ENCODE measurements around the gene SLC9A2. TPM values are rescaled to one million over a fixed set of nuclear protein-coding genes. Genes with fewer than 3 reads are reported as not detected.

The SLC9A2 gene
- total RNA-seq, 1 donor from 2014 or later, result not detected

- TF ChIP-seq CTCF (IDR thresholded peaks at IDR 0.05; ENCODE audit: partially characterized antibody, unreplicated experiment), result no peak
- Mint-ChIP-seq H3K27me3 (ENCODE audit: unreplicated experiment) (peaks cover 1% of the 10 kb centered on the region), H3K4me3 (ENCODE audit: unreplicated experiment) (no peak overlapping the region), H3K9me3 (ENCODE audit: unreplicated experiment) (peaks cover 2% of the 10 kb centered on the region), H3K27ac (ENCODE audit: unreplicated experiment) (no peak overlapping the region), H3K4me1 (ENCODE audit: low read depth, unreplicated experiment) (no peaks in the 10 kb centered on the region), H3K36me3 (ENCODE audit: unreplicated experiment) (no peaks in the 10 kb centered on the region)
- DNase-seq, result no peak
These were observed 33.4 kb upstream of the SLC9A2 start for GRCh38 chr2:102585847-102586404.

- Mint-ChIP-seq H3K36me3 (ENCODE audit: unreplicated experiment) (no peaks in the 10 kb centered on the region), H3K27me3 (ENCODE audit: unreplicated experiment) (peaks cover 1% of the 10 kb centered on the region), H3K9me3 (ENCODE audit: unreplicated experiment) (no peaks in the 10 kb centered on the region), H3K4me1 (ENCODE audit: low read depth, unreplicated experiment) (no peaks in the 10 kb centered on the region), H3K27ac (ENCODE audit: unreplicated experiment) (no peak overlapping the region), H3K4me3 (ENCODE audit: unreplicated experiment) (no peak overlapping the region)
- TF ChIP-seq CTCF (IDR thresholded peaks at IDR 0.05; ENCODE audit: partially characterized antibody, unreplicated experiment), result no peak
- DNase-seq, result no peak
These were observed 31.0 kb upstream of the SLC9A2 start for GRCh38 chr2:102588213-102588939.

- Mint-ChIP-seq H3K9me3 (ENCODE audit: unreplicated experiment) (no peaks in the 10 kb centered on the region), H3K27me3 (ENCODE audit: unreplicated experiment) (peaks cover 1% of the 10 kb centered on the region), H3K4me1 (ENCODE audit: low read depth, unreplicated experiment) (no peaks in the 10 kb centered on the region), H3K36me3 (ENCODE audit: unreplicated experiment) (no peaks in the 10 kb centered on the region), H3K4me3 (ENCODE audit: unreplicated experiment) (no peak overlapping the region), H3K27ac (ENCODE audit: unreplicated experiment) (no peak overlapping the region)
- TF ChIP-seq CTCF (IDR thresholded peaks at IDR 0.05; ENCODE audit: partially characterized antibody, unreplicated experiment), result no peak
- no peak for DNase-seq
These were observed 29.9 kb upstream of the SLC9A2 start for GRCh38 chr2:102589444-102589843.

GRCh38 chr2:102591491-102592045 is 27.8 kb upstream of the SLC9A2 start:
- no peak for DNase-seq

More at GRCh38 chr2:102591491-102592045, 27.8 kb upstream of the SLC9A2 start:
- Mint-ChIP-seq H3K4me1 (ENCODE audit: low read depth, unreplicated experiment) (no peaks in the 10 kb centered on the region), H3K27ac (ENCODE audit: unreplicated experiment) (no peak overlapping the region), H3K36me3 (ENCODE audit: unreplicated experiment) (no peaks in the 10 kb centered on the region), H3K27me3 (ENCODE audit: unreplicated experiment) (peaks cover 1% of the 10 kb centered on the region), H3K4me3 (ENCODE audit: unreplicated experiment) (no peak overlapping the region), H3K9me3 (ENCODE audit: unreplicated experiment) (no peaks in the 10 kb centered on the region)
- no peak for TF ChIP-seq CTCF (IDR thresholded peaks at IDR 0.05; ENCODE audit: partially characterized antibody, unreplicated experiment)
